SK-N-SH (cell line): ENCODE measurements around the gene DCLRE1B. TPM values are rescaled to one million over a fixed set of nuclear protein-coding genes. Genes with fewer than 3 reads are reported as not detected.

ENCODE experiments used
- CTCF ChIA-PET: fragments of 300-600, 350-600 bp; formaldehyde crosslinking; extraction: SDS; loops from one replicate; lab custom pipeline; 2021; lab: Yijun Ruan, JAX
- POLR2A ChIA-PET: fragments of 350-600 bp; sonication (Branson Sonifier 250); formaldehyde crosslinking; extraction: SDS; loops from one replicate; lab custom pipeline; 2020; ENCODE audit warnings: antibody characterized with exemption, inconsistent platforms; lab: Yijun Ruan, JAX
- DNase-seq: peaks from one replicate; pipeline ENCODE4 v3.0.0; 2012
- H2AFZ ChIP-seq: fragments of 200-600 bp; sonication (generic); 2 replicates; pipeline ENCODE4 v1.8.1; 2016; ENCODE audit warnings: antibody characterized with exemption, mild to moderate bottlenecking, low read depth
- H3F3A ChIP-seq: fragments of 200-600 bp; sonication (generic); replicated peaks from 2 replicates; pipeline ENCODE3; 2016; ENCODE audit warnings: antibody characterized with exemption, mild to moderate bottlenecking; ENCODE audit not compliant: insufficient read depth
- H3K27ac ChIP-seq, 2 experiments: fragments of 200-500 bp in 1 of 2; fragments of 200-600 bp in 1 of 2; sonication (Bioruptor generic) in 1 of 2; sonication (generic), shearing (Covaris generic) in 1 of 2; 2 replicates each; pipeline versions ENCODE4 v1.5.1 to v1.6.1; 2014 to 2016; ENCODE audit warnings: low read depth in 2 of 2, inconsistent platforms in 1 of 2, low read length in 1 of 2, mild to moderate bottlenecking in 1 of 2, mixed read lengths in 1 of 2
- H3K27me3 ChIP-seq: fragments of 200-600 bp; sonication (generic), shearing (Covaris generic); 2 replicates; pipeline ENCODE4 v1.6.1; 2016; ENCODE audit warnings: mixed run types; ENCODE audit not compliant: insufficient read depth
- H3K36me3 ChIP-seq, 2 experiments: fragments of 200-500 bp in 1 of 2; fragments of 200-600 bp in 1 of 2; sonication (Bioruptor generic) in 1 of 2; sonication (generic) in 1 of 2; replicated peaks in 1 of 2; 2 replicates each; pipeline versions ENCODE3 to v1.5.1; 2014 to 2016; ENCODE audit warnings: low read length in 1 of 2, mild to moderate bottlenecking in 1 of 2; ENCODE audit not compliant: insufficient read depth in 2 of 2, control insufficient read depth in 1 of 2
- H3K4me1 ChIP-seq, 2 experiments: fragments of 200-500 bp in 1 of 2; fragments of 200-600 bp in 1 of 2; sonication (Bioruptor generic) in 1 of 2; sonication (generic), shearing (Covaris generic) in 1 of 2; 2 replicates each; pipeline versions ENCODE4 v1.5.1 to v1.6.1; 2014 to 2016; ENCODE audit warnings: low read depth in 1 of 2, low read length in 1 of 2, mixed run types in 1 of 2; ENCODE audit not compliant: insufficient read depth in 2 of 2, control insufficient read depth in 1 of 2
- H3K4me2 ChIP-seq: fragments of 200-600 bp; sonication (generic), shearing (Covaris generic); 2 replicates; pipeline ENCODE4 v1.6.1; 2017; ENCODE audit warnings: mixed run types
- H3K4me3 ChIP-seq, 2 experiments: fragments of 200-500 bp in 1 of 2; fragments of 200-600 bp in 1 of 2; sonication (Bioruptor generic) in 1 of 2; sonication (generic), shearing (Covaris generic) in 1 of 2; 2 replicates each; pipeline versions ENCODE4 v1.5.1 to v1.8.1; 2014 to 2016; ENCODE audit warnings: low read depth in 2 of 2, inconsistent platforms in 1 of 2, low read length in 1 of 2, mild to moderate bottlenecking in 1 of 2, mixed read lengths in 1 of 2, moderate library complexity in 1 of 2
- H3K79me2 ChIP-seq: fragments of 200-600 bp; sonication (generic); 2 replicates; pipeline ENCODE4 v1.8.1; 2017; ENCODE audit warnings: mild to moderate bottlenecking; ENCODE audit not compliant: insufficient read depth
- H3K9ac ChIP-seq: fragments of 200-600 bp; sonication (generic); 2 replicates; pipeline ENCODE4 v1.6.1; 2017; ENCODE audit warnings: mixed run types
- H3K9me2 ChIP-seq: fragments of 200-600 bp; sonication (generic); 2 replicates; pipeline ENCODE4 v1.6.1; 2017; ENCODE audit warnings: mixed run types
- H3K9me3 ChIP-seq: fragments of 200-600 bp; sonication (generic); 2 replicates; pipeline ENCODE4 v1.6.1; 2017; ENCODE audit warnings: mixed run types, mild to moderate bottlenecking, moderate library complexity
- H4K20me1 ChIP-seq: fragments of 200-600 bp; sonication (generic); 2 replicates; pipeline ENCODE4 v1.6.1; 2017; ENCODE audit warnings: mild to moderate bottlenecking, mixed run types; ENCODE audit not compliant: insufficient read depth
- CHD2 ChIP-seq: fragments of 150-350 bp; IDR thresholded peaks from 2 replicates; pipeline ENCODE4 v1.6.1; 2018; ENCODE audit warnings: low read length; ENCODE audit not compliant: partially characterized antibody
- ELF1 ChIP-seq: IDR thresholded peaks from 2 replicates; pipeline ENCODE4 v1.4.0; 2012
- EP300 ChIP-seq, 2 experiments: IDR thresholded peaks; 2 replicates each; pipeline versions ENCODE4 v1.4.0 to v1.6.1; 2012; ENCODE audit warnings: borderline replicate concordance in 1 of 2, low read depth in 1 of 2, low read length in 1 of 2
- EZH2phosphoT487 ChIP-seq: fragments of 200-600 bp; sonication (generic); IDR thresholded peaks from 2 replicates; pipeline ENCODE4 v1.6.1; 2017; ENCODE audit warnings: low read depth, mixed run types, mild to moderate bottlenecking, antibody characterized with exemption, moderate library complexity, borderline replicate concordance
- FOXM1 ChIP-seq: IDR thresholded peaks from 2 replicates; pipeline ENCODE4 v1.4.0; 2012; ENCODE audit warnings: low read depth, mild to moderate bottlenecking
- GATA2 ChIP-seq: sonication (generic); formaldehyde crosslinking; IDR thresholded peaks from 2 replicates; pipeline ENCODE4 v1.5.0; 2020; ENCODE audit warnings: mild to moderate bottlenecking, missing genetic modification reagents
- MEF2A ChIP-seq: IDR thresholded peaks from 2 replicates; pipeline ENCODE4 v1.4.0; 2012; ENCODE audit warnings: low read depth, borderline replicate concordance
- MXI1 ChIP-seq: IDR thresholded peaks from 2 replicates; pipeline ENCODE4 v1.6.1; 2012; ENCODE audit warnings: mild to moderate bottlenecking, low read depth, low read length, improper control_type of control experiment
- NFIC ChIP-seq: IDR thresholded peaks from 2 replicates; pipeline ENCODE4 v1.4.0; 2012; ENCODE audit warnings: borderline replicate concordance
- NRF1 ChIP-seq: IDR thresholded peaks from 2 replicates; pipeline ENCODE4 v1.6.1; 2012; ENCODE audit warnings: low read depth, mild to moderate bottlenecking, low read length
- POLR2AphosphoS5 ChIP-seq: IDR thresholded peaks from 2 replicates; pipeline ENCODE4 v1.6.1; 2012; ENCODE audit warnings: low read depth, low read length
- RAD21 ChIP-seq: IDR thresholded peaks from 2 replicates; pipeline ENCODE4 v1.6.1; 2012; ENCODE audit warnings: mild to moderate bottlenecking, low read length
- SMC3 ChIP-seq: IDR thresholded peaks from 2 replicates; pipeline ENCODE4 v1.6.1; 2012; ENCODE audit warnings: low read depth, low read length, improper control_type of control experiment
- TAF1 ChIP-seq: IDR thresholded peaks from 2 replicates; pipeline ENCODE4 v1.6.1; 2012; ENCODE audit warnings: low read depth, mild to moderate bottlenecking, low read length, moderate library complexity, borderline replicate concordance
- TCF12 ChIP-seq: IDR thresholded peaks from 2 replicates; pipeline ENCODE4 v1.4.0; 2012
- TEAD4 ChIP-seq: IDR thresholded peaks from 2 replicates; pipeline ENCODE4 v1.4.0; 2012; ENCODE audit warnings: mild to moderate bottlenecking, borderline replicate concordance; ENCODE audit not compliant: insufficient read depth
- WGBS: methylation state at CpG from one replicate; pipeline ENCODE4 v1.1.6; 2017; ENCODE audit warnings: low lambda C conversion rate; 5-methylcytosine and 5-hydroxymethylcytosine counted together
- polyA plus RNA-seq, 3 experiments: library from polyadenylated mRNA; depleted of rRNA; stranded (reverse); fragments of >200 nt; gene quantifications; 2 replicates each; pipeline ENCODE4 v1.2.3, GENCODE V29; 2012
- TF ChIP-seq, protein P1 (sequence below): fragments of 150-350 bp; IDR thresholded peaks from 2 replicates; pipeline ENCODE4 v1.6.1; 2016; ENCODE audit warnings: mild to moderate bottlenecking, low read depth, low read length
- TF ChIP-seq, protein P2 (sequence below): IDR thresholded peaks from 2 replicates; pipeline ENCODE4 v1.4.0; 2012; ENCODE audit warnings: low read depth
- TF ChIP-seq, protein P3 (sequence below): IDR thresholded peaks from 2 replicates; pipeline ENCODE4 v1.4.0; 2012; ENCODE audit warnings: low read depth, borderline replicate concordance
- TF ChIP-seq, protein P4 (sequence below): fragments of 150-350 bp; IDR thresholded peaks from 2 replicates; pipeline ENCODE4 v1.6.1; 2017; ENCODE audit warnings: antibody characterized with exemption, low read length, low read depth, borderline replicate concordance
- TF ChIP-seq, protein P5 (sequence below): IDR thresholded peaks from 2 replicates; pipeline ENCODE4 v1.4.0; 2012; ENCODE audit warnings: low read depth, borderline replicate concordance

DCLRE1B gene
- polyA plus RNA-seq, 1 of the 3 experiments (the other 2 are of a cell fraction): 3.0 TPM

DNA sequence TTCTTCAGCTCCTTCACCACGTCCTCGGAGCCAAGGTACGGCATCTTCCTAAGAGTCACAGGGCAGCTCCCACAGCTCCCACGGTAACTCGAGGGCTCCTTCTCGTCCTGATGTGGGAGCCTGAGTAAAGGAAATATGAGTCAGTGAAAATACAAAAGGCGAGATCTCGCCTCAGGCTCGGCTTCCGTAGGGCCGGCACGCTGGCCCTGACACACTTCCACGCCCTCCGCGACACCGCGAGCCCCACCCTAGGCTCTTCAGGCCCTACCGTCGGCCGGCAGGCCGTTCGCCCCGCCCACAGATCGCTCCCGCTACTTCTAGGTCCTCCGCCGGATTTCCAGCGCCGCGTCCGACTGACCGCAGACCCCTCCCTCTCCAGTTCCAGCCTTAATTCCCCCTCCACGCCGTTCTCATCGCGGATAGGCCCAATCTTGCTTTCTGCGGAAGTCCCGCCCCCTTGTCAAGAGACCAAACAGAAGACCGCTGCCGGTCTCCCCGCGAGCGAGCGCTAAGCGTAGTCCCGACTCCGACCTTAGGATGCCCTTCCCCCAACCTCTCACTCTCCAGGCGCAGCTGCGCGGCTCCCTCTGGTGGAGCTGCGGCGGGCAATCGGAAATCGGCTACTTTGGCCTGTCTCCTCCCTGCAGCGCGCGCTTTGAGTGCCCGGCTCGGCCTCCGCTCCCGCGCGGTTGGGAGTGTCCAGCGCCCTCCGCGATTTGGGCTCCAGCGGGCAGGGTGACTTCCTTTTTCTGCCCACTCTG is at the start of gene DCLRE1B, which contains the start of gene AP4B1 (continued):
- TF ChIP-seq FOXM1 (no peak), TAF1 (peak; percentile 63), RAD21 (peak; percentile 64), GATA2 (CRISPR knock-in tag) (no peak), SMC3 (peak; percentile 52), POLR2AphosphoS5 (peak; percentile 88), MXI1 (no peak; the same call in none of the 2 replicates), ELF1 (peak; percentile 79)
- TF ChIP-seq, protein P1, sequence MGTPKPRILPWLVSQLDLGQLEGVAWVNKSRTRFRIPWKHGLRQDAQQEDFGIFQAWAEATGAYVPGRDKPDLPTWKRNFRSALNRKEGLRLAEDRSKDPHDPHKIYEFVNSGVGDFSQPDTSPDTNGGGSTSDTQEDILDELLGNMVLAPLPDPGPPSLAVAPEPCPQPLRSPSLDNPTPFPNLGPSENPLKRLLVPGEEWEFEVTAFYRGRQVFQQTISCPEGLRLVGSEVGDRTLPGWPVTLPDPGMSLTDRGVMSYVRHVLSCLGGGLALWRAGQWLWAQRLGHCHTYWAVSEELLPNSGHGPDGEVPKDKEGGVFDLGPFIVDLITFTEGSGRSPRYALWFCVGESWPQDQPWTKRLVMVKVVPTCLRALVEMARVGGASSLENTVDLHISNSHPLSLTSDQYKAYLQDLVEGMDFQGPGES: no peak
- TF ChIP-seq, protein P2, sequence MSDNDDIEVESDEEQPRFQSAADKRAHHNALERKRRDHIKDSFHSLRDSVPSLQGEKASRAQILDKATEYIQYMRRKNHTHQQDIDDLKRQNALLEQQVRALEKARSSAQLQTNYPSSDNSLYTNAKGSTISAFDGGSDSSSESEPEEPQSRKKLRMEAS: peak; percentile 35
- TF ChIP-seq, protein P3, sequence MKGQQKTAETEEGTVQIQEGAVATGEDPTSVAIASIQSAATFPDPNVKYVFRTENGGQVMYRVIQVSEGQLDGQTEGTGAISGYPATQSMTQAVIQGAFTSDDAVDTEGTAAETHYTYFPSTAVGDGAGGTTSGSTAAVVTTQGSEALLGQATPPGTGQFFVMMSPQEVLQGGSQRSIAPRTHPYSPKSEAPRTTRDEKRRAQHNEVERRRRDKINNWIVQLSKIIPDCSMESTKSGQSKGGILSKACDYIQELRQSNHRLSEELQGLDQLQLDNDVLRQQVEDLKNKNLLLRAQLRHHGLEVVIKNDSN: peak; percentile 16; the same call in 1 of the 2 replicates

DNA sequence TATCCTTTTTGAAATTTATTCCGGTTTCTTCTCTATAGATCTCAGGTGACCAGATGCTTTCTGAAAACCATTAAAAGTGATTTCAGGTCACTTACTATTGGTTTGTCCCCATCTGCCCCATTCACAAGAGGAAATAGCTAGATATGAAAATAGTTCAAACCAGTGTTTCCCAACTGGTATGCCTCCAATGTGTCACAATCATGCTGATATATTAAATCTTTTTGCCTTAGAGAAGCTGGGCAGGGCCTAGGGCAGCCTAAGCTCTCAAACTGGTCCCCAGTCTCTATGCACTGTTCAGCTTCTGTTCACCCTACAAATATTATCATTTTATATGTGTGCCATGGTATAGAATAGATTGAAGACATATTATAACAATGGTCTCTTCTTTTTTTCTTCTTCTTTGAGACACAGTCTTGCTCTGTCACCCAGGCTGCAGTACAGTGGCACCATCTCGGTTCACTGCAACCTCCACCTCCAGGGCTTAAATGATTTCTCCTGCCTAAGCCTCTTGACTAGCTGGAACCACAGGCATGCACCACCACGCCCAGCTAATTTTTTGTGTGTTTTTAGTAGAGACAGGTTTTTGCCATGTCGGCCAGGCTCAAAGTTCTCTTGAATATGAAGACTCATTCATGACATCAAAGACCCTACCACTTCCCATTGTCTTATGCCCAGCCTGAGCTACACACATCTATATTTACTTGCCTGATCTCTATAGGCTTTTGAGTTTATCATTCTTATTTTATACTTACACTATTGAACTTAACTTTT is 49.3 kb upstream of the DCLRE1B start:
- Histone ChIP-seq H3K79me2 (no peaks in the 10 kb centered on the region), H3K27me3 (no peaks in the 10 kb centered on the region), H3K9me3 (no peaks in the 10 kb centered on the region), H3K4me3 (no peak overlapping the region), H3K27ac (no peak overlapping the region), H4K20me1 (no peaks in the 10 kb centered on the region), H3K4me1 (peaks cover 0 to 21% of the 10 kb centered on the region in 2 experiments; a peak in 1 of 4 replicates), H2AFZ (no peak overlapping the region), H3K9ac (no peak overlapping the region), H3F3A (peaks cover 4% of the 10 kb centered on the region), H3K36me3 (no peaks in the 10 kb centered on the region), H3K9me2 (no peaks in the 10 kb centered on the region), H3K4me2 (no peak overlapping the region)
- DNase-seq: no peak
- ChIA-PET CTCF (interaction anchor here (0.9 to 3.9 kb wide), 2 partner anchors 19 to 20 kb away, joined by 3 to 14 read pairs; no protein-coding TSS in a partner anchor), POLR2A (no interaction called here)
- TF ChIP-seq EP300 (IDR thresholded peaks at IDR 0.05; ENCODE audit: borderline replicate concordance in 1 of 2, low read depth in 1 of 2, low read length in 1 of 2) (no peak), TEAD4 (no peak), FOXM1 (no peak), MEF2A (no peak), GATA2 (CRISPR knock-in tag) (no peak), MXI1 (no peak), CHD2 (no peak), TCF12 (no peak), EZH2phosphoT487 (no peak), NFIC (no peak), NRF1 (no peak), TAF1 (no peak), SMC3 (no peak), POLR2AphosphoS5 (no peak)
- TF ChIP-seq, protein P2: no peak
- TF ChIP-seq, protein P4, sequence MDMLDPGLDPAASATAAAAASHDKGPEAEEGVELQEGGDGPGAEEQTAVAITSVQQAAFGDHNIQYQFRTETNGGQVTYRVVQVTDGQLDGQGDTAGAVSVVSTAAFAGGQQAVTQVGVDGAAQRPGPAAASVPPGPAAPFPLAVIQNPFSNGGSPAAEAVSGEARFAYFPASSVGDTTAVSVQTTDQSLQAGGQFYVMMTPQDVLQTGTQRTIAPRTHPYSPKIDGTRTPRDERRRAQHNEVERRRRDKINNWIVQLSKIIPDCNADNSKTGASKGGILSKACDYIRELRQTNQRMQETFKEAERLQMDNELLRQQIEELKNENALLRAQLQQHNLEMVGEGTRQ: no peak
- TF ChIP-seq, protein P3: no peak
- TF ChIP-seq, protein P5, sequence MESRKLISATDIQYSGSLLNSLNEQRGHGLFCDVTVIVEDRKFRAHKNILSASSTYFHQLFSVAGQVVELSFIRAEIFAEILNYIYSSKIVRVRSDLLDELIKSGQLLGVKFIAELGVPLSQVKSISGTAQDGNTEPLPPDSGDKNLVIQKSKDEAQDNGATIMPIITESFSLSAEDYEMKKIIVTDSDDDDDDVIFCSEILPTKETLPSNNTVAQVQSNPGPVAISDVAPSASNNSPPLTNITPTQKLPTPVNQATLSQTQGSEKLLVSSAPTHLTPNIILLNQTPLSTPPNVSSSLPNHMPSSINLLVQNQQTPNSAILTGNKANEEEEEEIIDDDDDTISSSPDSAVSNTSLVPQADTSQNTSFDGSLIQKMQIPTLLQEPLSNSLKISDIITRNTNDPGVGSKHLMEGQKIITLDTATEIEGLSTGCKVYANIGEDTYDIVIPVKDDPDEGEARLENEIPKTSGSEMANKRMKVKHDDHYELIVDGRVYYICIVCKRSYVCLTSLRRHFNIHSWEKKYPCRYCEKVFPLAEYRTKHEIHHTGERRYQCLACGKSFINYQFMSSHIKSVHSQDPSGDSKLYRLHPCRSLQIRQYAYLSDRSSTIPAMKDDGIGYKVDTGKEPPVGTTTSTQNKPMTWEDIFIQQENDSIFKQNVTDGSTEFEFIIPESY: no peak
- WGBS: 94% methylated on average over 4 of the region's 4 CpGs
